Measurements from ENCODE around the gene MBD4. TPM values are rescaled to one million over a fixed set of nuclear protein-coding genes. Genes with fewer than 3 reads are reported as not detected.
"Not testable (repeated sequence)": the region's sequence is repeated elsewhere in the genome, so short reads cannot be mapped to it uniquely, and the experiment has no call there.

MBD4 gene
- polyA plus RNA-seq, 3 donors: 25.6 to 31.5 (median 30.1) TPM

- peak overlapping the region; percentile 29 to 93 for H3K27ac ChIP-seq (ENCODE audit: low read depth in 1 of 2, low read length in 2 of 2)
- H3K4me2 ChIP-seq (replicated peaks; ENCODE audit: extremely low read depth, low read length, poor library complexity, severe bottlenecking): peak overlapping the region; percentile 89
- no peaks in the 10 kb centered on the region for H3K27me3 ChIP-seq (ENCODE audit: control insufficient read depth in 2 of 2, insufficient read depth in 2 of 2, low read length in 2 of 2)
- WGBS (ENCODE audit: insufficient coverage): 3% methylated on average over 18 of the region's 18 CpGs
- peaks cover 17 to 21% of the 10 kb centered on the region in 2 donors for H3K4me1 ChIP-seq (ENCODE audit: control insufficient read depth in 1 of 2, insufficient read depth in 2 of 2, low read length in 2 of 2)
- H3K9me3 Mint-ChIP-seq: no peaks in the 10 kb centered on the region
- no peaks in the 10 kb centered on the region for H3K9me3 ChIP-seq (replicated peaks in 1 of 2; ENCODE audit: control insufficient read depth in 1 of 2, insufficient read depth in 1 of 2, low read length in 2 of 2)
- H3K27ac Mint-ChIP-seq: peak overlapping the region; percentile 93 to 99 (median 98)
- peaks cover 24% of the 10 kb centered on the region for H3K4me1 Mint-ChIP-seq
- intact Hi-C loops (cut with micrococcal nuclease): no loop called here
- H3K27me3 Mint-ChIP-seq (ENCODE audit: low read depth in 3 of 3): peaks cover 0 to 2% (median 0%) of the 10 kb centered on the region in 3 donors
- TF ChIP-seq CTCF (IDR thresholded peaks at IDR 0.05): no peak
- peaks cover 25 to 33% of the 10 kb centered on the region in 2 donors for H3K36me3 Mint-ChIP-seq
- peaks cover 48% of the 10 kb centered on the region for H4K20me1 ChIP-seq (ENCODE audit: insufficient read depth, low read length)
- H3K4me3 ChIP-seq (replicated peaks in 1 of 3; ENCODE audit: low read depth in 2 of 3, low read length in 3 of 3): peak overlapping the region; percentile 68 to 93 (median 90)
- H3K79me2 ChIP-seq (ENCODE audit: insufficient read depth, low read length): peaks cover 48% of the 10 kb centered on the region
- peak overlapping the region; percentile 81 for H3K9ac ChIP-seq (ENCODE audit: insufficient read depth, low read length, poor library complexity, severe bottlenecking)
- peak overlapping the region; percentile 98 to 99 for H3K4me3 Mint-ChIP-seq
- DNase-seq: peak in 2 of 3 donors; percentile 6 to 12
- peak overlapping the region; percentile 92 for H2AFZ ChIP-seq (ENCODE audit: insufficient read depth, low read depth, low read length, poor library complexity, severe bottlenecking)
- H3K36me3 ChIP-seq (replicated peaks in 1 of 2; ENCODE audit: control insufficient read depth in 1 of 2, insufficient read depth in 2 of 2, low read length in 2 of 2): peaks cover 18 to 39% of the 10 kb centered on the region in 2 donors
These were observed 41.0 kb downstream of the MBD4 start for GRCh38 chr3:129398803-129399144.

GRCh38 chr3:129393760-129394564, 45.8 kb downstream of the MBD4 start:
- H3K27me3 Mint-ChIP-seq (ENCODE audit: low read depth in 3 of 3); H3K9ac ChIP-seq (ENCODE audit: insufficient read depth, low read length, poor library complexity, severe bottlenecking); H3K4me3 Mint-ChIP-seq; DNase-seq; intact Hi-C loops (cut with micrococcal nuclease); H3K4me2 ChIP-seq (replicated peaks; ENCODE audit: extremely low read depth, low read length, poor library complexity, severe bottlenecking); H3K9me3 ChIP-seq (replicated peaks in 1 of 2; ENCODE audit: control insufficient read depth in 1 of 2, insufficient read depth in 1 of 2, low read length in 2 of 2); H3K27me3 ChIP-seq (ENCODE audit: control insufficient read depth in 2 of 2, insufficient read depth in 2 of 2, low read length in 2 of 2); H3K27ac ChIP-seq (ENCODE audit: low read depth in 1 of 2, low read length in 2 of 2); H3K9me3 Mint-ChIP-seq; H3K4me3 ChIP-seq (replicated peaks in 1 of 3; ENCODE audit: low read depth in 2 of 3, low read length in 3 of 3); H2AFZ ChIP-seq (ENCODE audit: insufficient read depth, low read depth, low read length, poor library complexity, severe bottlenecking): not testable (repeated sequence)
- peaks cover 21% of the 10 kb centered on the region for H3K4me1 Mint-ChIP-seq
- peak overlapping the region in 2 of 7 donors; percentile 53 to 84 for H3K27ac Mint-ChIP-seq
- Histone ChIP-seq H3K36me3 (replicated peaks in 1 of 2; ENCODE audit: control insufficient read depth in 1 of 2, insufficient read depth in 2 of 2, low read length in 2 of 2) (peaks cover 58 to 87% of the 10 kb centered on the region in 2 donors), H3K79me2 (ENCODE audit: insufficient read depth, low read length) (peaks cover 44% of the 10 kb centered on the region), H4K20me1 (ENCODE audit: insufficient read depth, low read length) (peaks cover 48% of the 10 kb centered on the region), H3K4me1 (ENCODE audit: control insufficient read depth in 1 of 2, insufficient read depth in 2 of 2, low read length in 2 of 2) (peaks cover 13 to 16% of the 10 kb centered on the region in 2 donors)
- H3K36me3 Mint-ChIP-seq: peaks cover 62 to 74% of the 10 kb centered on the region in 2 donors
- WGBS (ENCODE audit: insufficient coverage): 100% methylated on average over 1 of the region's 17 CpGs

Data from CD14-positive monocyte (primary cell).